OCI-LY1 (cell line): ENCODE measurements around the gene PUS10.

Experiments
- CTCF ChIP-seq: fragments of 200-600 bp; sonication (generic), shearing (Covaris generic); IDR thresholded peaks from 2 replicates; pipeline ENCODE4 v1.5.1; 2017; ENCODE audit warnings: mild to moderate bottlenecking, antibody characterized with exemption, low read length, moderate library complexity, mixed read lengths
- EZH2 ChIP-seq: fragments of 200-600 bp; sonication (generic), shearing (Covaris generic); IDR thresholded peaks from 2 replicates; pipeline ENCODE4 v1.8.0; 2017; ENCODE audit warnings: borderline replicate concordance, mixed run types, mild to moderate bottlenecking, antibody characterized with exemption, low read length, moderate library complexity, mixed read lengths

GRCh38 chr2:60994131-60994530 is 23.9 kb downstream of the PUS10 start:
- TF ChIP-seq CTCF: no peak
- no peak for TF ChIP-seq EZH2
